Kidney epithelial cell (primary cell): ENCODE results near the gene CYP2S1. TPM values are rescaled to one million over a fixed set of nuclear protein-coding genes. Genes with fewer than 3 reads are reported as not detected.

Experiments
- DNase-seq: peaks from one replicate; pipeline ENCODE4 v3.0.0-alpha.2; 2010; ENCODE audit warnings: low read depth
- H3K27me3 ChIP-seq: 2 replicates; pipeline ENCODE4 v1.6.0; 2011; ENCODE audit warnings: low read length; ENCODE audit not compliant: control insufficient read depth, insufficient read depth
- H3K36me3 ChIP-seq: 2 replicates; pipeline ENCODE4 v1.5.1; 2011; ENCODE audit warnings: low read length; ENCODE audit not compliant: control insufficient read depth, insufficient read depth
- H3K4me3 ChIP-seq: 2 replicates; pipeline ENCODE4 v1.5.1; 2011; ENCODE audit warnings: low read depth, mild to moderate bottlenecking, control low read depth, low read length
- total RNA-seq: library from RNA; depleted of rRNA; stranded (reverse); fragments of >200 nt; gene quantifications from 2 replicates; pipeline ENCODE4 v1.2.3, GENCODE V29; 2015
- TF ChIP-seq, protein P1 (sequence below): IDR thresholded peaks from 2 replicates; pipeline ENCODE4 v1.5.1; 2011; ENCODE audit warnings: mild to moderate bottlenecking, moderate library complexity, low read length, control low read depth, inconsistent platforms; ENCODE audit not compliant: insufficient read depth, poor library complexity, severe bottlenecking

Gene CYP2S1
- total RNA-seq, 1 donor from 2014 or later = 4.9 TPM

DNA sequence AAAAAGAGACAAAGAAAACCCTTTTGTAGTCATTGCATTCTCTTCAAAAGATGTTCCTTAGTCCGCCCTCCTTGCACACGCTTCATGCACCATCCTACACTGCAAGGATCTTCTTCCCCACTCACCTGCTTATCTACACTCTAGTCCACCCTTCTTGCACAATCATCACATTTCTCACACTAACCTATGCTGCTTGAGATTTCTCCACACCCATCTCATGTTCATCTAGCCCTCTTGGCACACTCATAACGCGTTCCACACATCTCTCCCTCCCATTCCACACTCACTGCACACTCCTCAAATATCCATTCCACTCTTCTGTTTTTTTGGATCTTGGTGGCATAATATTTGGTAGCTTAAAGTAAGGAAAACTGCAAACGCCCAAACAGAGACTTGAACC is 48.8 kb downstream of the CYP2S1 start:
- no peak overlapping the region for H3K4me3 ChIP-seq
- TF ChIP-seq, protein P1, sequence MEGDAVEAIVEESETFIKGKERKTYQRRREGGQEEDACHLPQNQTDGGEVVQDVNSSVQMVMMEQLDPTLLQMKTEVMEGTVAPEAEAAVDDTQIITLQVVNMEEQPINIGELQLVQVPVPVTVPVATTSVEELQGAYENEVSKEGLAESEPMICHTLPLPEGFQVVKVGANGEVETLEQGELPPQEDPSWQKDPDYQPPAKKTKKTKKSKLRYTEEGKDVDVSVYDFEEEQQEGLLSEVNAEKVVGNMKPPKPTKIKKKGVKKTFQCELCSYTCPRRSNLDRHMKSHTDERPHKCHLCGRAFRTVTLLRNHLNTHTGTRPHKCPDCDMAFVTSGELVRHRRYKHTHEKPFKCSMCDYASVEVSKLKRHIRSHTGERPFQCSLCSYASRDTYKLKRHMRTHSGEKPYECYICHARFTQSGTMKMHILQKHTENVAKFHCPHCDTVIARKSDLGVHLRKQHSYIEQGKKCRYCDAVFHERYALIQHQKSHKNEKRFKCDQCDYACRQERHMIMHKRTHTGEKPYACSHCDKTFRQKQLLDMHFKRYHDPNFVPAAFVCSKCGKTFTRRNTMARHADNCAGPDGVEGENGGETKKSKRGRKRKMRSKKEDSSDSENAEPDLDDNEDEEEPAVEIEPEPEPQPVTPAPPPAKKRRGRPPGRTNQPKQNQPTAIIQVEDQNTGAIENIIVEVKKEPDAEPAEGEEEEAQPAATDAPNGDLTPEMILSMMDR = no peak
- H3K27me3 ChIP-seq = no peaks in the 10 kb centered on the region
- no peak for DNase-seq
- H3K36me3 ChIP-seq = peaks cover 4% of the 10 kb centered on the region

DNA sequence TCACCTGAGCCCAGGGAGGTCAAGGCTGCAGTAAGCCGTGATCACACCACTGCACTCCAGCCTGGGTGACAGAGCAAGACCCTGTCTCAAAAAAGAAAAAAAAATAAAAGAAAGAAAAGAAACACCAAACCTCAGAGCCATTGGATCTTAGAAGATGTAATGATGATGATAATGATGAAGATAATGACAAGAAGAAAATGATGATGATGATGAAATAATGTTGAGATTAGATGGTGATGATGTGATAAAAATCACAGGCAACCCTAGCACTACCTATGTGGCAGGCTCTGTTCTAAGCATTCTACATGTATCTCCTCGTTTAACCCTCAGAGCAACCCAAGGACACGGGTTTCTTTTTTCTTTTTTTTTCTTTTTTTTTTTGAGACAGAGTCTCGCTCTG is 51.1 kb downstream of the CYP2S1 start:
- no peak overlapping the region for H3K4me3 ChIP-seq
- no peak for DNase-seq

DNA sequence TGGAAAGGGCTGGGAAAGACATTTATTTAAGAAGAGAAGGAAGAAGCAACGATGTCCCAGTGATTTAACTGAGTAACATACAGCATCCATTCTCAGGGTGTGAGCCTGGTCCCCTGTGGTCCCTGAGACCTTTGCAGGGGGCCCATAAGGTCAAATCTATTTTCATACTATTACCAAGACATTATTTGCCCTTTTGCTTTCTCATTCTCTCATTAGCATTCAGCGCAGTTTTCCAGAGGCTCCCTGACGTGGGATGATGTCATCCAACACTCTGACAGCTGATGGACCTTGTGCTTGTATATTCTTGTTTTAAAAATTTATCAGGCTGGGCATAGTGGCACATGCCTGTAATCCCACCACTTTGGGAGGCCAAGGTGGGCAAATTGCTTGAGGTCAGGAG is 52.8 kb downstream of the CYP2S1 start:
- Histone ChIP-seq H3K36me3 (peaks cover 1% of the 10 kb centered on the region), H3K27me3 (no peaks in the 10 kb centered on the region)
- TF ChIP-seq, protein P1 = no peak

More for the DNA sequence above, 51.1 kb downstream of the CYP2S1 start:
- Histone ChIP-seq H3K27me3 (no peaks in the 10 kb centered on the region), H3K36me3 (peaks cover under 1% of the 10 kb centered on the region)
- TF ChIP-seq, protein P1 = no peak

DNA sequence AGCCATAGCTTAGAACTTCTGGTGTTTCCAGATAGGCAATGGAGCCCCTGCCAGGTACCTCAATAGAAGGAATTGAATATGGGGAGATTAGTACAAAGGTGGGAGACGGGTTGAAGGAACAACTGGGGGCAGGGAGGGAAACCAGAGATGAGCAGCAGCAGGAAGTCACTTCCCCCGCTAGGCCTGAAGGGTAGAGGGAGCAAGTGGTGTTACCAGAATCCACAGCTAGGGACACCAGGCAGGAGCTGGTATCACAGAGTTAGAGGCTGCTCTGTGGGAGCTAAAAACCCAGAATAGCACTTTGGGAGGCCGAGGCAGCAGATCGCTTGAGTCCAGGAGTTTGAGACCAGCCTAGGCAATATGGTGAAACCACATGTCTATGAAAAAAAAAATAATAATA is 55.9 kb downstream of the CYP2S1 start:
- Histone ChIP-seq H3K36me3 (peaks cover 6% of the 10 kb centered on the region), H3K27me3 (no peaks in the 10 kb centered on the region), H3K4me3 (no peak overlapping the region)
- TF ChIP-seq, protein P1 = no peak
- DNase-seq = no peak

More for the DNA sequence above, 52.8 kb downstream of the CYP2S1 start:
- no peak overlapping the region for H3K4me3 ChIP-seq
- DNase-seq = no peak

DNA sequence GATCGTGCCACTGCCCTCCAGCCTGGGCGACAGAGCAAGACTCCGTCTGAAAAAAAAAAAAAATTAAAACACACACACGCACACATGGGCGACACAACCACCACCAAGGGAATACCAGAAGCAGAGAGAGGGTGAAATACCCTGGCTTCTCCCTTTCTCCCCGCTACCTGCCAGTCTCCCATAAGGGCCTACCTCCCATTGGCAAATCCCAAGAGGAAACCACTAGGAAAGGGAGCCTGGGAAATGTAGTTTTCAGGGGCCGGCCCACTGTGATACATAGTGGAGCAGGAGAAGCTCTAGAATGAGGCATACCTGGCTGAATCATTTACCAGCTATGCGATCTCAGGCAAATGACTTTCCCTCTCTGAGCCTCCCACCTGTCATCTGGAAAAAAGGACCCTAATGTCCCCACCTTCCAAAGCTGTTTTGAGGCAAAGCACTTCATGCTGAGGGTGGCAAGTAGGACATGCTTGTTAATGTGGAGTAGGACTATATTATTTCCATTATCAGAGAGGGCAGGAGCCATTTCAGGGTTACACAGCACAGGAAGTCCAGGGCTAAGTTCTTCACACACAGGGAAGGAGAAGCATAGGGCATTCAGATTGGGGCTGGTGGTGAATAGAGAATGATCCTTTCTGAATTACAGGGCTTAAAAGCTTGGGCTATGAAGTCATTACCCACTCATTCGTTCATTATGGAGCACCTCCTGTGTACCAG is 56.8 kb downstream of the CYP2S1 start:
- peaks cover 6% of the 10 kb centered on the region for H3K36me3 ChIP-seq
- TF ChIP-seq, protein P1 = no peak
- H3K27me3 ChIP-seq = no peaks in the 10 kb centered on the region
- DNase-seq = no peak
- H3K4me3 ChIP-seq = no peak overlapping the region

DNA sequence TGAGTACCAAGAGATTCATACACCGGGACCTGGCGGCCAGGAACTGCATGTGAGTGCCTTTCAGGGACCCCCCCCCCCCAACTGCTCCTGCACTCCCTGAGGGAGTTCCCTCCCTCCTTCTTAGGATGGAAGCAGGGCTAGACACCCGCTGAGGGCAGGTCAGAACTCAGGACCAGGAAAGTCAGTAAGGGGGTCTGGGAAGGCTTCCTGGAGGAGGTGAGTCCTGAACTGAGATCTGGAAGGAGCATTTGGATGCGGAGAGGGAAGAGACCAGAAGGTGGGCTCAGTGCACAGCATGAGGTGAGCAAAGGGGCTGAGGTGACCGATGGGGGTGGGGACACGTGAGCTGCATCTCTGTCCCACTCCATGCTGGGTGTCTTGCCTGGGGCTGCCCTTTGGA is 60.6 kb downstream of the CYP2S1 start:
- Histone ChIP-seq H3K4me3 (no peak overlapping the region), H3K27me3 (no peaks in the 10 kb centered on the region), H3K36me3 (peaks cover 6% of the 10 kb centered on the region)
- DNase-seq = no peak
- TF ChIP-seq, protein P1 = no peak
